Astrocyte (in vitro differentiated cells and primary cell): ENCODE measurements around the gene ACSM3.

Source experiments
- EZH2 ChIP-seq: IDR thresholded peaks from 2 replicates; pipeline ENCODE4 v1.6.1; 2012; ENCODE audit warnings: mild to moderate bottlenecking, low read length, inconsistent platforms; ENCODE audit not compliant: insufficient read depth
- TF ChIP-seq, protein P1 (sequence below): IDR thresholded peaks from 2 replicates; pipeline ENCODE4 v1.5.1; 2011; ENCODE audit warnings: low read depth, mild to moderate bottlenecking, inconsistent platforms, low read length, moderate library complexity; ENCODE audit not compliant: insufficient read depth

DNA sequence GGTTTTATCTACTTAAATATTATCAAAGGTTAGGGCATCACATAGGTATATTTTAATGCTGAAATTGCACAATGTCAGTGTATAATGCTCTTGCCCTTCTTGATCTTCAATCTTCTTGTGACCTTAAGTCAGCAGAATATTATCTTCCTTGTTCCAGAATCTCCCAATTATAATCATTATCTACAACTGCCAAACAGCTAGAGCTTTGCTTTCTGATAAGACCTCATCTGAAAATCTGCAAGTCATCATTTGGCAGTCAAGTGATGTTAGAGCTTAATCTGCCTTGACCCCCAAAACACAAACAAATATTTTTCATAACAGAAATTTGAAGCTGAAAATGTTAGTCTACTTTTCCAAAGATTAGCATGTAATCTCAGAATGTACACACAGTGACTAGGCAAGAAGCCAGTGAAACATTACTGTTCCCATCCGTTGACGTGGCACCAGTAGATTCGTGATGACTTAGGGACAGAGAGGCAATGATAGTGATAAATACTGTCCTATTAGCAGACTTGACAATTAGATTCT, 62.3 kb downstream of the ACSM3 start:
- TF ChIP-seq, protein P1, sequence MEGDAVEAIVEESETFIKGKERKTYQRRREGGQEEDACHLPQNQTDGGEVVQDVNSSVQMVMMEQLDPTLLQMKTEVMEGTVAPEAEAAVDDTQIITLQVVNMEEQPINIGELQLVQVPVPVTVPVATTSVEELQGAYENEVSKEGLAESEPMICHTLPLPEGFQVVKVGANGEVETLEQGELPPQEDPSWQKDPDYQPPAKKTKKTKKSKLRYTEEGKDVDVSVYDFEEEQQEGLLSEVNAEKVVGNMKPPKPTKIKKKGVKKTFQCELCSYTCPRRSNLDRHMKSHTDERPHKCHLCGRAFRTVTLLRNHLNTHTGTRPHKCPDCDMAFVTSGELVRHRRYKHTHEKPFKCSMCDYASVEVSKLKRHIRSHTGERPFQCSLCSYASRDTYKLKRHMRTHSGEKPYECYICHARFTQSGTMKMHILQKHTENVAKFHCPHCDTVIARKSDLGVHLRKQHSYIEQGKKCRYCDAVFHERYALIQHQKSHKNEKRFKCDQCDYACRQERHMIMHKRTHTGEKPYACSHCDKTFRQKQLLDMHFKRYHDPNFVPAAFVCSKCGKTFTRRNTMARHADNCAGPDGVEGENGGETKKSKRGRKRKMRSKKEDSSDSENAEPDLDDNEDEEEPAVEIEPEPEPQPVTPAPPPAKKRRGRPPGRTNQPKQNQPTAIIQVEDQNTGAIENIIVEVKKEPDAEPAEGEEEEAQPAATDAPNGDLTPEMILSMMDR, result no peak
- no peak for TF ChIP-seq EZH2
